GM12878 (cell line): ENCODE measurements around the gene SLC24A4. TPM values are rescaled to one million over a fixed set of nuclear protein-coding genes. Genes with fewer than 3 reads are reported as not detected.

Experiments used
- ATAC-seq: fragments of 200-7000 bp; cut with Tn5 transposase; 3 replicates; pipeline ENCODE4 v1.9.1; 2020; ENCODE audit warnings: mild to moderate bottlenecking, moderate library complexity
- BruUV-seq: library from RNA; stranded (reverse); fragments of 400-500 nt; replicated peaks from 2 replicates; lab custom pipeline; 2021; lab: Mats Ljungman, UMichigan
- CTCF ChIA-PET: fragments of 300-600 bp; sonication (Branson Sonifier 250); formaldehyde crosslinking; extraction: SDS; loops from one replicate; lab custom pipeline; 2021; ENCODE audit warnings: inconsistent platforms; lab: Yijun Ruan, JAX
- POLR2A ChIA-PET: fragments of 350-600 bp; formaldehyde crosslinking; extraction: SDS; loops from one replicate; lab custom pipeline; 2021; ENCODE audit warnings: inconsistent platforms; lab: Charles Lee
- RAD21 ChIA-PET: fragments of 300-600 bp; sonication (Branson Sonifier 250); formaldehyde crosslinking; loops from one replicate; lab custom pipeline; 2023; ENCODE audit warnings: antibody characterized with exemption; ENCODE audit not compliant: unreplicated experiment; lab: Charles Lee
- SMC1A ChIA-PET: fragments of 300-600 bp; sonication (Branson Sonifier 250); formaldehyde crosslinking; loops from one replicate; lab custom pipeline; 2023; ENCODE audit not compliant: unreplicated experiment, uncharacterized antibody; lab: Charles Lee
- DNase-seq: peaks from one replicate; pipeline ENCODE4 v3.0.0-alpha.2; 2011; ENCODE audit warnings: low read depth, low spot score
- FAIRE-seq: peaks from 3 replicates; lab custom pipeline; 2011; peaks lifted over from hg19 to GRCh38; lab: Jason Lieb, UNC
- H2AFZ ChIP-seq: 2 replicates; pipeline ENCODE4 v1.6.0; 2011; ENCODE audit warnings: low read depth, low read length, control low read depth; ENCODE audit not compliant: control insufficient read depth
- H3K27ac ChIP-seq: 2 replicates; pipeline ENCODE4 v1.5.1; 2011; ENCODE audit warnings: control low read depth; ENCODE audit not compliant: control insufficient read depth, insufficient read depth
- H3K27me3 ChIP-seq, 2 experiments: replicated peaks in 1 of 2; 2 replicates each; pipeline versions ENCODE4 v1.6.0 to v1.6.1; 2011; ENCODE audit warnings: low read length in 1 of 2; ENCODE audit not compliant: control insufficient read depth in 2 of 2, insufficient read depth in 2 of 2
- H3K36me3 ChIP-seq, 2 experiments: 2 replicates each; pipeline ENCODE4 v1.5.1; 2011; ENCODE audit warnings: low read length in 1 of 2; ENCODE audit not compliant: control insufficient read depth in 2 of 2, insufficient read depth in 2 of 2
- H3K4me1 ChIP-seq: 2 replicates; pipeline ENCODE4 v1.6.1; 2011; ENCODE audit warnings: mild to moderate bottlenecking, low read length, moderate library complexity, mixed read lengths; ENCODE audit not compliant: control insufficient read depth, insufficient read depth
- H3K4me2 ChIP-seq: 2 replicates; pipeline ENCODE4 v1.6.0; 2011; ENCODE audit warnings: control low read depth; ENCODE audit not compliant: control insufficient read depth, insufficient read depth
- H3K4me3 ChIP-seq: fragments of 200-600 bp; sonication (generic); 2 replicates; pipeline ENCODE4 v1.5.1; 2016
- H3K79me2 ChIP-seq: 2 replicates; pipeline ENCODE4 v1.6.0; 2011; ENCODE audit warnings: low read length; ENCODE audit not compliant: control insufficient read depth, insufficient read depth
- H3K9ac ChIP-seq: 2 replicates; pipeline ENCODE4 v1.8.0; 2011; ENCODE audit warnings: low read length, control low read depth, mixed read lengths; ENCODE audit not compliant: control insufficient read depth, insufficient read depth
- H3K9me3 ChIP-seq: replicated peaks from 3 replicates; pipeline ENCODE4 v1.5.1; 2011; ENCODE audit warnings: mild to moderate bottlenecking, low read length; ENCODE audit not compliant: control insufficient read depth, insufficient read depth
- H4K20me1 ChIP-seq: 2 replicates; pipeline ENCODE4 v1.6.0; 2011; ENCODE audit not compliant: control insufficient read depth, insufficient read depth
- BCLAF1 ChIP-seq: fragments of 450-650 bp; IDR thresholded peaks from 2 replicates; pipeline ENCODE4 v1.6.1; 2017; ENCODE audit warnings: antibody characterized with exemption, mild to moderate bottlenecking, moderate library complexity
- EZH2 ChIP-seq: IDR thresholded peaks from 2 replicates; pipeline ENCODE4 v1.6.1; 2012; ENCODE audit warnings: low read depth, mild to moderate bottlenecking, control low read depth, inconsistent platforms, low read length, borderline replicate concordance; ENCODE audit not compliant: control insufficient read depth
- IKZF1 ChIP-seq: fragments of 450-650 bp; conservative IDR thresholded peaks from 2 replicates; pipeline ENCODE4 v1.6.1; 2017; ENCODE audit warnings: antibody characterized with exemption, mild to moderate bottlenecking
- IKZF2 ChIP-seq, 2 experiments: fragments of 450-650 bp; IDR thresholded peaks; 2 replicates each; pipeline ENCODE4 v1.6.1; 2017; ENCODE audit warnings: mild to moderate bottlenecking in 2 of 2, moderate library complexity in 2 of 2
- MEF2B ChIP-seq: fragments of 450-650 bp; IDR thresholded peaks from 2 replicates; pipeline ENCODE4 v1.6.1; 2018; ENCODE audit warnings: mild to moderate bottlenecking, moderate library complexity; ENCODE audit not compliant: partially characterized antibody, poor library complexity, severe bottlenecking
- MLLT1 ChIP-seq: fragments of 450-650 bp; IDR thresholded peaks from 2 replicates; pipeline ENCODE4 v1.6.1; 2016; ENCODE audit warnings: mild to moderate bottlenecking
- NFIC ChIP-seq: IDR thresholded peaks from 2 replicates; pipeline ENCODE4 v1.6.1; 2012; ENCODE audit warnings: low read depth, mild to moderate bottlenecking, inconsistent platforms, low read length, moderate library complexity
- NR2F1 ChIP-seq: fragments of 450-650 bp; conservative IDR thresholded peaks from 2 replicates; pipeline ENCODE4 v1.6.1; 2017; ENCODE audit warnings: mild to moderate bottlenecking
- NRF1 ChIP-seq: conservative IDR thresholded peaks from 2 replicates; pipeline ENCODE4 v1.6.1; 2011; ENCODE audit warnings: mild to moderate bottlenecking, low read depth, low read length, improper control_type of control experiment
- RCOR1 ChIP-seq: conservative IDR thresholded peaks from 2 replicates; pipeline ENCODE4 v1.6.1; 2012; ENCODE audit warnings: low read depth, low read length, improper control_type of control experiment
- RELA ChIP-seq: fragments of 450-650 bp; IDR thresholded peaks from 2 replicates; pipeline ENCODE4 v1.8.0; 2014; ENCODE audit warnings: borderline replicate concordance; ENCODE audit not compliant: partially characterized antibody
- RFX5 ChIP-seq: IDR thresholded peaks from 2 replicates; pipeline ENCODE4 v1.6.1; 2011; ENCODE audit warnings: low read depth, low read length, improper control_type of control experiment
- RUNX3 ChIP-seq: IDR thresholded peaks from 2 replicates; pipeline ENCODE4 v1.6.1; 2012; ENCODE audit warnings: low read length, inconsistent platforms
- SMARCA5 ChIP-seq: fragments of 450-650 bp; IDR thresholded peaks from 2 replicates; pipeline ENCODE4 v1.6.1; 2017; ENCODE audit warnings: mild to moderate bottlenecking
- TAF1 ChIP-seq: IDR thresholded peaks from 2 replicates; pipeline ENCODE4 v1.6.1; 2011; ENCODE audit warnings: mild to moderate bottlenecking, low read depth, low read length, borderline replicate concordance
- ZBTB33 ChIP-seq: fragments of 450-650 bp; IDR thresholded peaks from 2 replicates; pipeline ENCODE4 v1.6.1; 2017; ENCODE audit warnings: mild to moderate bottlenecking
- ZNF622 ChIP-seq: fragments of 450-650 bp; IDR thresholded peaks from 2 replicates; pipeline ENCODE4 v1.6.1; 2017; ENCODE audit warnings: mild to moderate bottlenecking, inconsistent platforms
- WGBS: methylation state at CpG from one replicate; pipeline ENCODE4 v1.1.6; 2016; ENCODE audit warnings: low lambda C conversion rate; ENCODE audit not compliant: insufficient replicate concordance, insufficient coverage; ENCODE audit errors: missing lambda C conversion rate; 5-methylcytosine and 5-hydroxymethylcytosine counted together
- in situ Hi-C: fragments of 300-500 bp; cut with MboI; formaldehyde crosslinking; loops from 9 replicates; pipeline ENCODE4 v1.14.3; 2018; ENCODE audit warnings: mixed read lengths
- intact Hi-C: fragments of 100-400 bp; cut with micrococcal nuclease; formaldehyde crosslinking; loops from one replicate; pipeline ENCODE4 v1.14.2; 2022; ENCODE audit not compliant: unreplicated experiment
- polyA plus RNA-seq, 11 experiments: library from polyadenylated mRNA; depleted of rRNA in 4 of 11; unstranded in 6 of 11; stranded (reverse) in 5 of 11; fragments of >200 nt; fragmentation: Nextera tagmentation in 4 of 11; fragmentation: Illumina TruSeq in 1 of 11; extraction: Ambion mirVana in 4 of 11; extraction: Trizol in 1 of 11; gene quantifications; 1 replicate in 1 of 11; 2 replicates in 10 of 11; pipeline versions ENCODE4 v1.2.1 to v1.2.3, GENCODE V29; 2011 to 2016; ENCODE audit warnings: inconsistent platforms in 2 of 11, missing spikeins in 2 of 11, low read depth in 1 of 11
- total RNA-seq, 4 experiments: library from RNA; depleted of rRNA in 3 of 4; stranded (reverse); fragments of >200 nt in 3 of 4; fragmentation: Illumina TruSeq in 1 of 4; extraction: Trizol in 1 of 4; gene quantifications; 2 replicates each; pipeline versions ENCODE4 v1.2.1 to v1.2.3, GENCODE V29; 2013 to 2021

The SLC24A4 gene
- total and polyA plus RNA-seq, 10 of the 15 experiments (the other 5 are each of a cell fraction or from before 2014, with no cell fraction given): under 0.01 to 0.46 (median 0.04) TPM; not detected in 5

- intact Hi-C loops (no loop called here), in situ Hi-C loops (no loop called here)
- Histone ChIP-seq H3K79me2 (no peaks in the 10 kb centered on the region), H4K20me1 (no peaks in the 10 kb centered on the region), H3K36me3 (no peaks in the 10 kb centered on the region), H3K9me3 (no peaks in the 10 kb centered on the region; the same call in 1 of the 3 replicates), H3K27me3 (no peaks in the 10 kb centered on the region), H3K4me2 (no peak overlapping the region), H3K4me1 (peaks cover 3% of the 10 kb centered on the region; the same call in 1 of the 2 replicates), H2AFZ (no peak overlapping the region), H3K9ac (no peak overlapping the region), H3K27ac (no peak overlapping the region; the same call in 1 of the 2 replicates), H3K4me3 (no peak overlapping the region)
- DNase-seq (peak; percentile 39), ATAC-seq (peak; percentile 64), FAIRE-seq (peak; percentile 41)
- ChIA-PET CTCF (no interaction called here), RAD21 (interaction anchor here (1.2 to 1.5 kb wide), 2 partner anchors 23 to 69 kb away, joined by 3 read pairs; no protein-coding TSS in a partner anchor), POLR2A (interaction anchor here (1.1 kb wide), 1 partner anchor 20 kb away, joined by 3 read pairs; no protein-coding TSS in a partner anchor), SMC1A (interaction anchor here (0.6 to 1.3 kb wide), 2 partner anchors 21 to 735 kb away, joined by 3 to 4 read pairs; no protein-coding TSS in a partner anchor)
- no peak for TF ChIP-seq ZNF622
- TF ChIP-seq RFX5: no peak
- TF ChIP-seq RELA: no peak
- TF ChIP-seq ZBTB33: no peak
- TF ChIP-seq SMARCA5: no peak
- TF ChIP-seq RUNX3: peak; percentile 89
- peak; percentile 22; the same call in 1 of the 2 replicates for TF ChIP-seq IKZF1
- no peak for TF ChIP-seq TAF1
- TF ChIP-seq BCLAF1: no peak
- TF ChIP-seq RCOR1: no peak
- no peak for TF ChIP-seq NR2F1
- peak; percentile 42; the same call in 1 of the 2 replicates for TF ChIP-seq NFIC
- TF ChIP-seq IKZF2 (IDR thresholded peaks at IDR 0.05): peak; percentile 19 to 24; a peak in 1 of 4 replicates
- TF ChIP-seq NRF1: no peak
- no peak for TF ChIP-seq MLLT1
- no peak for TF ChIP-seq EZH2
- TF ChIP-seq MEF2B: peak; percentile 36
- 26% methylated on average over 4 of the region's 4 CpGs for WGBS
- BruUV-seq: no TSS peak
Measured at GRCh38 chr14:92280554-92281262, 42.3 kb upstream of the SLC24A4 start.
